Glutamatergic neuron (in vitro differentiated cells): ENCODE measurements around the gene GNB1. TPM values are rescaled to one million over a fixed set of nuclear protein-coding genes. Genes with fewer than 3 reads are reported as not detected.

ENCODE experiments used
- DNase-seq: peaks from one replicate; pipeline ENCODE4 v3.0.0; 2022
- H3K27ac Mint-ChIP-seq: one replicate; pipeline ENCODE4 v1.8.0; 2020; ENCODE audit warnings: mild to moderate bottlenecking, mixed read lengths, inconsistent platforms; ENCODE audit not compliant: unreplicated experiment
- H3K27me3 Mint-ChIP-seq: one replicate; pipeline ENCODE4 v1.8.0; 2020; ENCODE audit warnings: mild to moderate bottlenecking, moderate library complexity, mixed read lengths, inconsistent platforms; ENCODE audit not compliant: unreplicated experiment
- H3K36me3 Mint-ChIP-seq: one replicate; pipeline ENCODE4 v1.8.0; 2020; ENCODE audit warnings: mild to moderate bottlenecking, mixed read lengths, inconsistent platforms; ENCODE audit not compliant: unreplicated experiment
- H3K4me1 Mint-ChIP-seq: one replicate; pipeline ENCODE4 v1.8.0; 2020; ENCODE audit warnings: mild to moderate bottlenecking, low read depth, mixed read lengths, inconsistent platforms; ENCODE audit not compliant: unreplicated experiment
- H3K4me3 Mint-ChIP-seq: one replicate; pipeline ENCODE4 v1.8.0; 2020; ENCODE audit warnings: mild to moderate bottlenecking, mixed read lengths, inconsistent platforms; ENCODE audit not compliant: unreplicated experiment
- H3K9me3 Mint-ChIP-seq: one replicate; pipeline ENCODE4 v1.8.0; 2020; ENCODE audit warnings: mild to moderate bottlenecking, moderate library complexity, mixed read lengths, inconsistent platforms; ENCODE audit not compliant: unreplicated experiment
- total RNA-seq: library from RNA; stranded (reverse); fragmentation: NEBNext Ultra II Directional; extraction: Animal tissue kit (Norgen Biotek cat#: 25700); gene quantifications from one replicate; pipeline ENCODE4 v1.2.1, GENCODE V29; 2021; ENCODE audit not compliant: unreplicated experiment
- TF ChIP-seq, protein P1 (sequence below): fragments of 200-600 bp; sonication (generic); IDR thresholded peaks from one replicate; pipeline ENCODE4 v1.5.0; 2021; ENCODE audit not compliant: partially characterized antibody, unreplicated experiment

GNB1 gene
- total RNA-seq, 1 donor from 2014 or later: 734 TPM

DNA sequence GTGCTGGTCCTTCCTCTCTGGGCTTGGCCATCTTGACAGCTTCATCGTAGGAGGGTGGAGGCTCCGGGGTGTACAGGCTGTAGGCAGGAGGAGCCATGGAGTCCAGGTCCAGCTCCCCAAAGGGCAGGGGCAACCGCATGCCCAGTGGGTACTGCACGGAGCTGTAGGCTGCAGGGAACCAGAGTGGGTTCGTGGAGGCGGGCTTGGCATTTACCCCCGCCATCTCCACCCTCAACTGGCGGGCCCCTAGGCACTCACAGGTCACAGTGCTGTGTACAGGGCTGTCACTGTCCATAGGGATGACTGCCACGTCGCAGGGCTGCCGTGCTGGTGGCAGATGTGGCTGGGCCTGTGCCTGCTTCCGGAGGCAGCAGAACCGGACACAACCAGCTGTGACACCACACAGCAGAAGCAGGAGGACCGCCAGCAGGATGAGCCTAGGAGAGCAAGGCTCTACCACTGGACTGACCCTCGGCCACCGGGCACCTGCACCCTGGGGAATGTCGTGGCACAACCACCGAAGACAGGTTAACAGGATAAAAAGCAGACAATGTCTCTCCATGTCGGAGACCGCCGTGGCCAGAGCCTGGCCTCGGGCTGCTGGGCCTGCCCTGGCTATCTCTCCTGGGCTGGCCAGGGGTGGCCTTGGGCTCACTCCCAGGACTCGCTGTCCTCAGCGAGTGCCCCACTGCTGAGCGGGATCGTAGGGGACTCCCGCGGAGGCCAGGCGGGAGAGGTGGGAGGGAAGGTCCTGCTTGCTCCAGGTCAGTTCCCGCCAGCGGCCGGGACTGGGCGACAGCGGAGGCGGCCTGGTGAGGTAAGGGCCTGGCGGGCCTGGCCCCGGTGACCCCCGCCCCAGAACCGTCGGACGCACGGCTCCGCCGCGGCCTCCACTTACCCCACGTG is 27.4 kb upstream of the GNB1 start:
- no peak overlapping the region for H3K27ac Mint-ChIP-seq
- H3K36me3 Mint-ChIP-seq: no peaks in the 10 kb centered on the region
- peaks cover 2% of the 10 kb centered on the region for H3K9me3 Mint-ChIP-seq
- H3K4me3 Mint-ChIP-seq: no peak overlapping the region
- TF ChIP-seq, protein P1, sequence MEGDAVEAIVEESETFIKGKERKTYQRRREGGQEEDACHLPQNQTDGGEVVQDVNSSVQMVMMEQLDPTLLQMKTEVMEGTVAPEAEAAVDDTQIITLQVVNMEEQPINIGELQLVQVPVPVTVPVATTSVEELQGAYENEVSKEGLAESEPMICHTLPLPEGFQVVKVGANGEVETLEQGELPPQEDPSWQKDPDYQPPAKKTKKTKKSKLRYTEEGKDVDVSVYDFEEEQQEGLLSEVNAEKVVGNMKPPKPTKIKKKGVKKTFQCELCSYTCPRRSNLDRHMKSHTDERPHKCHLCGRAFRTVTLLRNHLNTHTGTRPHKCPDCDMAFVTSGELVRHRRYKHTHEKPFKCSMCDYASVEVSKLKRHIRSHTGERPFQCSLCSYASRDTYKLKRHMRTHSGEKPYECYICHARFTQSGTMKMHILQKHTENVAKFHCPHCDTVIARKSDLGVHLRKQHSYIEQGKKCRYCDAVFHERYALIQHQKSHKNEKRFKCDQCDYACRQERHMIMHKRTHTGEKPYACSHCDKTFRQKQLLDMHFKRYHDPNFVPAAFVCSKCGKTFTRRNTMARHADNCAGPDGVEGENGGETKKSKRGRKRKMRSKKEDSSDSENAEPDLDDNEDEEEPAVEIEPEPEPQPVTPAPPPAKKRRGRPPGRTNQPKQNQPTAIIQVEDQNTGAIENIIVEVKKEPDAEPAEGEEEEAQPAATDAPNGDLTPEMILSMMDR: no peak
- H3K27me3 Mint-ChIP-seq: peaks cover 4% of the 10 kb centered on the region
- DNase-seq: peak; percentile 24
- peaks cover 2% of the 10 kb centered on the region for H3K4me1 Mint-ChIP-seq

DNA sequence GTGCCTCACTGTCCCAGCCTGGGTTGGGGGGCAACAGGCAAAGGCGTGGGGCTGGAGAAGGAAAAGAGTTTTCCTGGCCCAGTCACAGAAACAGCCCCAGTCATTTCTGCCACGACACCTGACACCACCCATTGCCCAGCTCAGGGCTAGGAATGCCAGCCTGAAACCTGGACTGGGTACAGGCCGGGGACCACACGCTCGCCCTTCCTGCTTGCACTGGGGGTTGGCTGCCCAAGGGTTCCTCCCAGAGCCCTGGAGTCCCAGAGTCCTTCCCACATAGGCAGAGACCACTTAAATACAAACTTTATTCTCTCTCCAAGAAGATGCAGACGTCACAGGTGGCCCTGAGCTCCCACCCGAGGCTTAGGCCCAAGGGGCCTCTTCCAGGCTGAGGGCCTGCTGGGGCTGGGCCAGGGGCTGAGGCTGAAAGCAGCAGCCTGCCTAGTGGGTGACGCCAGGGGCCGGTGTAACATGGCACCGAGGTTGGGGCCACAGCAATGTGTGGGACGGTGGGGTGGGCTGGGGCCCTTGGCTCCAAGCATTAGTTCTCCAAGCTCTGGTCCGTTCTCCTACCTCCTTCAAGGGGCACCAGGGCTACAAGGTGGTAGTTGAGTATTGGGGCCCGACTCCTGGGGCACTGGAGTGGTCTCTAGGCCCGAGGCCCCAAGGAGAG is 26.6 kb upstream of the GNB1 start:
- DNase-seq: peak; percentile 15

DNA sequence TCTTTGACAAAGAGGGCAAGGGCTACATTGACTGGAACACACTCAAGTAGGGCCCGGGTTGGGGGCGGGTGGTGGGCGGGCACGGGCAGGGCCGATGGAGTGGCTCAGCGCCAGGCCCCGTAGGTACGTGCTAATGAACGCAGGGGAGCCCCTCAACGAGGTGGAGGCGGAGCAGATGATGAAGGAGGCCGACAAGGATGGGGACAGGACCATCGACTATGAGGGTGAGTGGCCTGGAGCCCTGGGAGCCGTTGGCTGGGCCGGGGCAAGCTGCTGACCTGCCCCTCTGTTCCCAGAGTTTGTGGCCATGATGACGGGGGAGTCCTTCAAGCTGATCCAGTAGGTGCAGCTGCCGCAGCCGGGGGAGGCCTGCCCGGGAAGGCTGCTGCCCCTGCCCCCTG is 26.0 kb upstream of the GNB1 start:
- DNase-seq: peak; percentile 13
- Mint-ChIP-seq H3K27ac (no peak overlapping the region), H3K4me1 (peaks cover 2% of the 10 kb centered on the region), H3K9me3 (peaks cover 2% of the 10 kb centered on the region), H3K4me3 (no peak overlapping the region), H3K27me3 (peaks cover 4% of the 10 kb centered on the region), H3K36me3 (no peaks in the 10 kb centered on the region)
- TF ChIP-seq, protein P1: no peak

More for the DNA sequence above, 26.6 kb upstream of the GNB1 start:
- peaks cover 2% of the 10 kb centered on the region for H3K9me3 Mint-ChIP-seq
- H3K4me1 Mint-ChIP-seq: peaks cover 2% of the 10 kb centered on the region
- TF ChIP-seq, protein P1: no peak
- H3K4me3 Mint-ChIP-seq: peak overlapping the region; percentile 30
- peaks cover 4% of the 10 kb centered on the region for H3K27me3 Mint-ChIP-seq
- no peak overlapping the region for H3K27ac Mint-ChIP-seq
- no peaks in the 10 kb centered on the region for H3K36me3 Mint-ChIP-seq

DNA sequence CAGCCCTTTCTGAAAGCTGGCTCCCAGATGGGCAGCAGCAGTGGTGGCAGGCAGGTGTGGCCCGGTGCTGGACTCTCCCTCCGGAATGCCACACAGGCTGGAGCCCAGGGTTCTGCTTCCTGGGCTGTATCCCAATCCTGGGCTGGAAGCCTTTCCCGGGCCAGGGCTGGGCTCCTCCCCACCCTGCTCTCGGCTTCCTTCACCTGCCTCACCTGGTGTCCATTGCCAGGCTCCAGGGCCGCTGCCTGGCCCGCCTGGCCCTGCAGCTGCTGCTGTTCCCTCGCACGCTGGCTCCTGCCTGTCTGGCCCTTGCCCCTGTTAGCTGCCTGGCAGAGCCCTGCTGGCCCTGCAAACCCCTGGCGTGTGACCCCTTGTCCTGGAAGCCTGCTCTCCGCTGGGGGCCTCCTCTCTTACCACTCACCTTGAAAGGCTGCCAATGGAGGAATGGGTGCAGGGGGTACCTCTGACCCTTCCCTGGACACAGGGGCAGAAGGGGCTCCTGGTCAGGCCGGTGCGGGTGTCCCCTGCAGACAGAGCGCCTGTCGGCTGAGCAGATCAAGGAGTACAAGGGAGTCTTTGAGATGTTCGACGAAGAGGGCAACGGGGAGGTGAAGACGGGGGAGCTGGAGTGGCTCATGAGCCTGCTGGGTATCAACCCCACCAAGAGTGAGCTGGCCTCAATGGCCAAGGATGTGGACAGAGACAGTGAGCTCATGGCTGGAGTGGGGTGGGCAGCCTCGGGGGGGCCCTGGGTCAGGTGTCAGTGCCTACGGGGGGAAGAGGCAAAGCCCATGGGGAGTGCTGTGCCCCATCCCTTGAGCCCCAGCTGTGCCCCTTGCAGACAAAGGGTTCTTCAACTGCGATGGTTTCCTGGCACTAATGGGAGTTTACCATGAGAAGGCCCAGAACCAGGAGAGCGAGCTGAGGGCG is 25.3 kb upstream of the GNB1 start:
- H3K27ac Mint-ChIP-seq: no peak overlapping the region
- H3K4me1 Mint-ChIP-seq: peaks cover 2% of the 10 kb centered on the region
- no peak overlapping the region for H3K4me3 Mint-ChIP-seq
- no peaks in the 10 kb centered on the region for H3K36me3 Mint-ChIP-seq
- TF ChIP-seq, protein P1: no peak
- peaks cover 4% of the 10 kb centered on the region for H3K9me3 Mint-ChIP-seq
- peak; percentile 19 for DNase-seq
- H3K27me3 Mint-ChIP-seq: peaks cover 4% of the 10 kb centered on the region
